WTC11 (cell line): Measurements from ENCODE around the gene ALOXE3.
A peak's percentile ranks its signal among the peaks of the same experiment; 100 is the strongest.

Experiments
- FOXK1 ChIP-seq: sonication (generic); formaldehyde crosslinking; IDR thresholded peaks from 2 replicates; pipeline ENCODE4 v1.8.0; 2022; ENCODE audit warnings: mild to moderate bottlenecking, moderate library complexity, missing genetic modification reagents
- NFE2L1 ChIP-seq: sonication (generic); formaldehyde crosslinking; IDR thresholded peaks from 2 replicates; pipeline ENCODE4 v1.8.1; 2023; ENCODE audit warnings: missing genetic modification reagents
- NR2C2 ChIP-seq: sonication (generic); formaldehyde crosslinking; IDR thresholded peaks from 2 replicates; pipeline ENCODE4 v1.8.0; 2022; ENCODE audit warnings: mild to moderate bottlenecking, missing genetic modification reagents
- SP1 ChIP-seq: sonication (generic); formaldehyde crosslinking; conservative IDR thresholded peaks from 2 replicates; pipeline ENCODE4 v1.8.1; 2022; ENCODE audit warnings: missing genetic modification reagents
- TP53 ChIP-seq: sonication (generic); formaldehyde crosslinking; IDR thresholded peaks from 2 replicates; pipeline ENCODE4 v1.8.1; 2023; ENCODE audit warnings: mild to moderate bottlenecking, missing genetic modification reagents
- TF ChIP-seq, protein P1 (sequence below): sonication (generic); formaldehyde crosslinking; IDR thresholded peaks from 2 replicates; pipeline ENCODE4 v1.8.0; 2022; ENCODE audit warnings: mild to moderate bottlenecking, missing genetic modification reagents
- TF ChIP-seq, protein P2 (sequence below): fragments of 200-600 bp; IDR thresholded peaks from 2 replicates; pipeline ENCODE4 v1.8.0; 2022; ENCODE audit warnings: antibody characterized with exemption
- TF ChIP-seq, protein P3 (sequence below): sonication (generic); formaldehyde crosslinking; IDR thresholded peaks from 2 replicates; pipeline ENCODE4 v1.8.1; 2022; ENCODE audit warnings: mild to moderate bottlenecking, missing genetic modification reagents, moderate library complexity, borderline replicate concordance

DNA sequence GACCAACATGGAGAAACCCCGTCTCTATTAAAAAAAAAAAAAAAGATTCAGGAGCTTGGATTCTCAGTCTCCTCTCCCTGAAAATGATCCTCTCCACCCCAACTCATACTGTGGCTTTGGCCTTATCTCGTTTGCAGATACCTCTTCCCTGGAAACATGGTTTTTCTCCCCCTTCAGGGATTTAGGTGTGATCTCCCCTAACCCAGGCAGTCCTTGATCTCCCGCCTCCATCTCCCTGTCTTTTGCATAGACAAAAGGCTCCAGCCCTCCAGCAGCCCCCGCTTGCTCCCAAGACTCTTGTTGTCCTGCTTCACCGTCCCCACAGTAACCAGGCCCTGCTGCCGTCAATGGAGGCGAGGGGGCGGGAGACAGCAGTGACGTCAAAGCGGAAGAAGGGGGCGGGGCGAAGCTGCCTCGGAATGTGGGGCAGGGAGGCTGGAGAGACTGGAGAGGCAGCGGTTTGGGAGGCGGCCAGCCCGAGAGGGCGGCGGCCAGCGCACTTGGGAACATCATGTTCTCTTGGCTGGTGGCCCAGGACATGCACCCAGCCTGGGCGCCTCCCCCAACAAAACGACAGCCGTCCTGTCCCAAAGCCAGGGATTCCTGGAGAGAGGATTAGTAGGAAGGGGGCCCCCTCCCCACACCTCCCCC, 35.8 kb upstream of the ALOXE3 start:
- TF ChIP-seq FOXK1 (CRISPR knock-in tag) (peak; percentile 72; the same call in 1 of the 2 replicates), NFE2L1 (no peak; the same call in 1 of the 2 replicates), NR2C2 (CRISPR knock-in tag) (no peak), SP1 (CRISPR knock-in tag) (peak; percentile 94), TP53 (CRISPR knock-in tag) (no peak)
- TF ChIP-seq, protein P1, sequence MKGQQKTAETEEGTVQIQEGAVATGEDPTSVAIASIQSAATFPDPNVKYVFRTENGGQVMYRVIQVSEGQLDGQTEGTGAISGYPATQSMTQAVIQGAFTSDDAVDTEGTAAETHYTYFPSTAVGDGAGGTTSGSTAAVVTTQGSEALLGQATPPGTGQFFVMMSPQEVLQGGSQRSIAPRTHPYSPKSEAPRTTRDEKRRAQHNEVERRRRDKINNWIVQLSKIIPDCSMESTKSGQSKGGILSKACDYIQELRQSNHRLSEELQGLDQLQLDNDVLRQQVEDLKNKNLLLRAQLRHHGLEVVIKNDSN, result no peak
- TF ChIP-seq, protein P2, sequence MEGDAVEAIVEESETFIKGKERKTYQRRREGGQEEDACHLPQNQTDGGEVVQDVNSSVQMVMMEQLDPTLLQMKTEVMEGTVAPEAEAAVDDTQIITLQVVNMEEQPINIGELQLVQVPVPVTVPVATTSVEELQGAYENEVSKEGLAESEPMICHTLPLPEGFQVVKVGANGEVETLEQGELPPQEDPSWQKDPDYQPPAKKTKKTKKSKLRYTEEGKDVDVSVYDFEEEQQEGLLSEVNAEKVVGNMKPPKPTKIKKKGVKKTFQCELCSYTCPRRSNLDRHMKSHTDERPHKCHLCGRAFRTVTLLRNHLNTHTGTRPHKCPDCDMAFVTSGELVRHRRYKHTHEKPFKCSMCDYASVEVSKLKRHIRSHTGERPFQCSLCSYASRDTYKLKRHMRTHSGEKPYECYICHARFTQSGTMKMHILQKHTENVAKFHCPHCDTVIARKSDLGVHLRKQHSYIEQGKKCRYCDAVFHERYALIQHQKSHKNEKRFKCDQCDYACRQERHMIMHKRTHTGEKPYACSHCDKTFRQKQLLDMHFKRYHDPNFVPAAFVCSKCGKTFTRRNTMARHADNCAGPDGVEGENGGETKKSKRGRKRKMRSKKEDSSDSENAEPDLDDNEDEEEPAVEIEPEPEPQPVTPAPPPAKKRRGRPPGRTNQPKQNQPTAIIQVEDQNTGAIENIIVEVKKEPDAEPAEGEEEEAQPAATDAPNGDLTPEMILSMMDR, result no peak
- TF ChIP-seq, protein P3, sequence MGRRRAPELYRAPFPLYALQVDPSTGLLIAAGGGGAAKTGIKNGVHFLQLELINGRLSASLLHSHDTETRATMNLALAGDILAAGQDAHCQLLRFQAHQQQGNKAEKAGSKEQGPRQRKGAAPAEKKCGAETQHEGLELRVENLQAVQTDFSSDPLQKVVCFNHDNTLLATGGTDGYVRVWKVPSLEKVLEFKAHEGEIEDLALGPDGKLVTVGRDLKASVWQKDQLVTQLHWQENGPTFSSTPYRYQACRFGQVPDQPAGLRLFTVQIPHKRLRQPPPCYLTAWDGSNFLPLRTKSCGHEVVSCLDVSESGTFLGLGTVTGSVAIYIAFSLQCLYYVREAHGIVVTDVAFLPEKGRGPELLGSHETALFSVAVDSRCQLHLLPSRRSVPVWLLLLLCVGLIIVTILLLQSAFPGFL (CRISPR knock-in tag), result no peak
